Measurements from ENCODE around the gene TMEM208.

TMEM208 gene

GRCh38 chr16:67264866-67265265, 37.9 kb downstream of the TMEM208 start:
- no peak for TF ChIP-seq POLR2AphosphoS5 (IDR thresholded peaks at IDR 0.05; ENCODE audit: borderline replicate concordance, low read depth, low read length)
- no peak for TF ChIP-seq FOXP2 (optimal IDR thresholded peaks at IDR 0.05; ENCODE audit: control extremely low read depth, extremely low read length, insufficient read depth)
- no peak for TF ChIP-seq EZH2 (IDR thresholded peaks at IDR 0.05)
- no peak overlapping the region for H3K9ac ChIP-seq (ENCODE audit: insufficient read length)
- H3K4me3 ChIP-seq, result no peak overlapping the region

DNA sequence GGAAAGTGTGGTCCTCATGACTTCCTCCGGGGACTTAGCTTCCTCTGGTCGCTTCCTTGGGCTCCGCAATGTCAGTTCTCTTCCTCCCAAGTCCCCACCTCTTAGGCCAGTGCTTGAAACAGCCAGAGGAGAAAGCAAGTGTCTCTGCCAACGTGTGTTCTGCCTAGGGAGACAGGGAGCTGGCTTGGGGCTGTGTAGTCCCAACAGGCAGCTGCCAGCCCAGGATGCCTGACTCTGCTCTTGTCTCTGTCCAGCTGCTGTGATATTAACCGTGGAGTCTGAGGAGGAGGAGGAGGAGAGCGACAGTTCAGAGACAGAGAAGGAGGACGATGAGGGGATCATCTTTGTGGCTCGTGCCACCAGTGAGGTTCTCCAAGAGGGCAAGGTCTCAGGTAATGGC, 38.9 kb downstream of the TMEM208 start:
- no peak overlapping the region for H3K4me3 ChIP-seq
- no peak for DNase-seq (ENCODE audit: low read depth, low spot score)
- H3K27ac ChIP-seq, result no peak overlapping the region
- H3K9me3 ChIP-seq (ENCODE audit: low read depth, low read length), result no peaks in the 10 kb centered on the region
- H3K36me3 ChIP-seq (ENCODE audit: insufficient read depth, low read length), result no peaks in the 10 kb centered on the region
- H3K9ac ChIP-seq (ENCODE audit: insufficient read length), result no peak overlapping the region
- no peak for TF ChIP-seq FOXP2 (optimal IDR thresholded peaks at IDR 0.05; ENCODE audit: control extremely low read depth, extremely low read length, insufficient read depth)
- TF ChIP-seq EZH2 (IDR thresholded peaks at IDR 0.05), result no peak
- no peak for TF ChIP-seq POLR2AphosphoS5 (IDR thresholded peaks at IDR 0.05; ENCODE audit: borderline replicate concordance, low read depth, low read length)

More at GRCh38 chr16:67264866-67265265, 37.9 kb downstream of the TMEM208 start:
- H3K27ac ChIP-seq, result no peak overlapping the region
- DNase-seq (ENCODE audit: low read depth, low spot score), result no peak
- no peaks in the 10 kb centered on the region for H3K9me3 ChIP-seq (ENCODE audit: low read depth, low read length)
- no peaks in the 10 kb centered on the region for H3K36me3 ChIP-seq (ENCODE audit: insufficient read depth, low read length)

GRCh38 chr16:67268136-67268579, 41.2 kb downstream of the TMEM208 start:
- no peaks in the 10 kb centered on the region for H3K9me3 ChIP-seq (ENCODE audit: low read depth, low read length)
- DNase-seq (ENCODE audit: low read depth, low spot score), result no peak
- no peak overlapping the region for H3K27ac ChIP-seq
- H3K9ac ChIP-seq (ENCODE audit: insufficient read length), result no peak overlapping the region
- H3K36me3 ChIP-seq (ENCODE audit: insufficient read depth, low read length), result no peaks in the 10 kb centered on the region
- TF ChIP-seq POLR2AphosphoS5 (IDR thresholded peaks at IDR 0.05; ENCODE audit: borderline replicate concordance, low read depth, low read length) (no peak), EZH2 (IDR thresholded peaks at IDR 0.05) (no peak), FOXP2 (optimal IDR thresholded peaks at IDR 0.05; ENCODE audit: control extremely low read depth, extremely low read length, insufficient read depth) (no peak)
- H3K4me3 ChIP-seq, result no peak overlapping the region

DNA sequence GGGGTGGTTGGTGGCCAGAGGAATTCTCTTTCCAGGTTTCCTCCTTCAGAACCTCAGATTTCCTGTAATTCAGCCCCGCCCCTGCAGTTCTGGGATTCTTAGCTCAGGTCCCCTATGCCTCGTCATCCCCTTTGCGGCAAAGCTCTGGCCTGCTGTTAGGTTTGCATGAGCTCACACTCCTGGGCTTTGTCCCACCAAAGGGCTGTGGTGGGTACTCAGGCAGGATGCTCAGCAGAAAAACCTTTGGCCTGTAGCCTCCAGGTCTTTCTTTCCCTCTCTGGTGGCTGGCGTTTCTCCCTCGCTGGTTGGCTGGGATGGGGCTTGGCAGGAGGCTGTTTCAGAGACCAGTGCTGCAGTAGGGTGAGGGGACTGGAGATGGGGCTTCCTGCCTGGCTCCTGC, 42.8 kb downstream of the TMEM208 start:
- Histone ChIP-seq H3K36me3 (ENCODE audit: insufficient read depth, low read length) (no peaks in the 10 kb centered on the region), H3K9ac (ENCODE audit: insufficient read length) (no peak overlapping the region), H3K27ac (no peak overlapping the region), H3K4me3 (no peak overlapping the region), H3K9me3 (ENCODE audit: low read depth, low read length) (no peaks in the 10 kb centered on the region)
- no peak for TF ChIP-seq FOXP2 (optimal IDR thresholded peaks at IDR 0.05; ENCODE audit: control extremely low read depth, extremely low read length, insufficient read depth)
- no peak for TF ChIP-seq POLR2AphosphoS5 (IDR thresholded peaks at IDR 0.05; ENCODE audit: borderline replicate concordance, low read depth, low read length)
- TF ChIP-seq EZH2 (IDR thresholded peaks at IDR 0.05), result no peak
- DNase-seq (ENCODE audit: low read depth, low spot score), result no peak

DNA sequence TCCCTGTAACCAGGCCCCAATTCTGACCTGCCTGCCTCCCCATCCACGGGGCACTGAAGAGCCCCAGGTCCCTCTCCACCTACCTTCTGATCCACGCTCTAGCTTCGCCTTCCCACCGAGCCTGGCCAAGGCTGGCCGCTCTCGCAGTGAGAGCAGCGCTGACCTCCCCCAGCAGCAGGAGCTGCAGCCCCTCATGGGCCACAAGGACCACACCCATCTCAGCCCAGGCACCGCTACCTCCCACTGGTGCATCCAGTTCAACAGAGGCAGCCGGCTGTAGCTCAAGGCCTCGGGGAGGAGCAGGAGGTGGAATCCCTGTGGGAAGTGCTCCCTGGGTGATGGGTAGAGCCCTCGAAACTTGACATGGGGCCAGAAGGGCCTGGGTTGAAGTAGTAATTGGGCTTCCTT, 44.0 kb downstream of the TMEM208 start:
- Histone ChIP-seq H3K4me3 (no peak overlapping the region), H3K9me3 (ENCODE audit: low read depth, low read length) (no peaks in the 10 kb centered on the region), H3K36me3 (ENCODE audit: insufficient read depth, low read length) (no peaks in the 10 kb centered on the region), H3K9ac (ENCODE audit: insufficient read length) (no peak overlapping the region), H3K27ac (no peak overlapping the region)
- DNase-seq (ENCODE audit: low read depth, low spot score), result no peak
- TF ChIP-seq FOXP2 (optimal IDR thresholded peaks at IDR 0.05; ENCODE audit: control extremely low read depth, extremely low read length, insufficient read depth) (no peak), EZH2 (IDR thresholded peaks at IDR 0.05) (no peak), POLR2AphosphoS5 (IDR thresholded peaks at IDR 0.05; ENCODE audit: borderline replicate concordance, low read depth, low read length) (no peak)

- no peaks in the 10 kb centered on the region for H3K9me3 ChIP-seq (ENCODE audit: low read depth, low read length)
- no peak for DNase-seq (ENCODE audit: low read depth, low spot score)
- TF ChIP-seq EZH2 (IDR thresholded peaks at IDR 0.05) (no peak), POLR2AphosphoS5 (IDR thresholded peaks at IDR 0.05; ENCODE audit: borderline replicate concordance, low read depth, low read length) (no peak), FOXP2 (optimal IDR thresholded peaks at IDR 0.05; ENCODE audit: control extremely low read depth, extremely low read length, insufficient read depth) (no peak)
These were observed 44.5 kb downstream of the TMEM208 start for GRCh38 chr16:67271446-67271845.

GRCh38 chr16:67275321-67275720, 48.4 kb downstream of the TMEM208 start:
- no peak overlapping the region for H3K27ac ChIP-seq
- no peaks in the 10 kb centered on the region for H3K36me3 ChIP-seq (ENCODE audit: insufficient read depth, low read length)
- H3K9me3 ChIP-seq (ENCODE audit: low read depth, low read length), result no peaks in the 10 kb centered on the region
- H3K4me3 ChIP-seq, result no peak overlapping the region
- H3K9ac ChIP-seq (ENCODE audit: insufficient read length), result no peak overlapping the region
- TF ChIP-seq POLR2AphosphoS5 (IDR thresholded peaks at IDR 0.05; ENCODE audit: borderline replicate concordance, low read depth, low read length), result no peak
- no peak for TF ChIP-seq EZH2 (IDR thresholded peaks at IDR 0.05)
- TF ChIP-seq FOXP2 (optimal IDR thresholded peaks at IDR 0.05; ENCODE audit: control extremely low read depth, extremely low read length, insufficient read depth), result no peak
- DNase-seq (ENCODE audit: low read depth, low spot score), result no peak

More at GRCh38 chr16:67271446-67271845, 44.5 kb downstream of the TMEM208 start:
- Histone ChIP-seq H3K36me3 (ENCODE audit: insufficient read depth, low read length) (no peaks in the 10 kb centered on the region), H3K27ac (no peak overlapping the region), H3K9ac (ENCODE audit: insufficient read length) (no peak overlapping the region), H3K4me3 (no peak overlapping the region)

GRCh38 chr16:67277294-67277998, 50.5 kb downstream of the TMEM208 start:
- Histone ChIP-seq H3K27ac (no peak overlapping the region), H3K9me3 (ENCODE audit: low read depth, low read length) (no peaks in the 10 kb centered on the region), H3K36me3 (ENCODE audit: insufficient read depth, low read length) (no peaks in the 10 kb centered on the region), H3K4me3 (no peak overlapping the region), H3K9ac (ENCODE audit: insufficient read length) (no peak overlapping the region)
- TF ChIP-seq FOXP2 (optimal IDR thresholded peaks at IDR 0.05; ENCODE audit: control extremely low read depth, extremely low read length, insufficient read depth), result no peak
- DNase-seq (ENCODE audit: low read depth, low spot score), result no peak
